22Rv1 (cell line): Measurements from ENCODE around the gene C1orf53.
"Not testable (repeated sequence)": the region's sequence is repeated elsewhere in the genome, so short reads cannot be mapped to it uniquely, and the experiment has no call there.

Experiments
- H3K27ac ChIP-seq: fragments of 450-650 bp; 2 replicates; pipeline ENCODE4 v1.5.1; 2017
- CTCF ChIP-seq: fragments of 450-650 bp; IDR thresholded peaks from 2 replicates; pipeline ENCODE4 v1.5.1; 2017; ENCODE audit warnings: mild to moderate bottlenecking
- ZFX ChIP-seq: fragments of 450-650 bp; IDR thresholded peaks from 2 replicates; pipeline ENCODE4 v1.6.1; 2017; ENCODE audit warnings: antibody characterized with exemption, borderline replicate concordance

Gene C1orf53

DNA sequence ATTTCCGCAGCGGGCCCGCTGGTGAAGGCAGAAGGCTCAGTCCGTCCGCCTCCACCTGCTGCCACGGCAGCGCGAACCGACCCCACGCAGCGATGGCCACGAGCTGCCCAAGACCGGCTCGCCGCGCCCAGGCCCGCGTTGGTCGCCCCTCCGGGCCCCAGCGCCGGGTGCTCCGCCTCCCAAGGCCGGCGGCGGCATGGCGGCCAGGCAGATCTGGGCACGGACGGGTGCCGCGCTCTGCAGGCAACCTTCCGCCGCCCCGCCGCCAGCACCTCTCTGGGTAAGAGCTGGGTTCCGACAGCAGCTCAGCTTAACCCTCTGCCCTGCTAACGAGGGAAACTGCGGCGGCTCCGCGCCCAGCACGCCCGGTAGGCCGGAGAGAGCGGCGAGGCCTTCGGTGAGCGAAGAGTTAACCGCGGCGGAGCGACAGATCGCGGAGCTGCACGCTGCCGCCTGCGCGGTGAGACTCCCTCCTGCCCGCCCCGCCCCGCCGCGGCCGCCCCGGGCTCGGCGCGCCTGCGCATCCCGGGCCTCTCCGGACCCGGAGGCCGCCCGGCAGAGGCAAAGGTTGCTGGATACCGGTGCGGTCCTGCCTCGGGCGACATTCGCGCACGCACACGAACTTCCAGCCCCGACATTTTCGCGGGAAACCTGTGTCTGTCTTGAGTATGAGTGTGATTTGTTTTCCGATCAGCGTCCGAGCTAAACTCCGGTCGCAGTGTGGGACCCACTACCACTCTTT, at the start of gene C1orf53:
Gene C1orf53 (plus strand): TSS at position 177 of the 742 bp plus-strand sequence. CDS start 20 bp downstream, at position 197.
- peak within 1 kb of the TSS; percentile 95 for H3K27ac ChIP-seq
- TF ChIP-seq CTCF (0 out of 2 replicates have a peak, but pooled peaks have one; percentile 14), ZFX (peak; percentile 83; the same call in 1 of the 2 replicates)

GRCh38 chr1:197855751-197856150, 46.7 kb upstream of the C1orf53 start:
- not testable (repeated sequence) for H3K27ac ChIP-seq

- TF ChIP-seq ZFX (no peak), CTCF (no peak)
- H3K27ac ChIP-seq: no peak overlapping the region
Measured at GRCh38 chr1:197857477-197857876, 45.0 kb upstream of the C1orf53 start.

DNA sequence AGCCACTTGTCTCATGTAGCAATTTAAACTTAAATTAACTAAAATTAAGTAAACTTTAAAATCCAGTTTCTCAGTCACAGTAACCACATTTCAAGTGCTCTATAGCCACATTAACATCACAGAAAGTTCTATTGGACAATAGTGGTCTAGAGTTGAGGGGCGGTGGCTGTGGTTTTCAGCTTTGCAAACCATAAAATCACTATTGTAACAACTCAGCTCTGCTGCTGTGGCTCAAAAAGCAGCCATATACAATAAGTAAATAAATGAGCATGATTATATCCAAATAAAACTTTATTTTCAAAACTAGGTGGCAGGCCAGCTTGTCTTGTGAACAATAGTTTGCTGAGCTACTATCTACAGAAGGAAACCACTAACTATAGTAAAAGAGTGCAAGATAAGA, 43.4 kb upstream of the C1orf53 start:
- TF ChIP-seq CTCF: no peak
- no peak for TF ChIP-seq ZFX
- no peak overlapping the region for H3K27ac ChIP-seq

DNA sequence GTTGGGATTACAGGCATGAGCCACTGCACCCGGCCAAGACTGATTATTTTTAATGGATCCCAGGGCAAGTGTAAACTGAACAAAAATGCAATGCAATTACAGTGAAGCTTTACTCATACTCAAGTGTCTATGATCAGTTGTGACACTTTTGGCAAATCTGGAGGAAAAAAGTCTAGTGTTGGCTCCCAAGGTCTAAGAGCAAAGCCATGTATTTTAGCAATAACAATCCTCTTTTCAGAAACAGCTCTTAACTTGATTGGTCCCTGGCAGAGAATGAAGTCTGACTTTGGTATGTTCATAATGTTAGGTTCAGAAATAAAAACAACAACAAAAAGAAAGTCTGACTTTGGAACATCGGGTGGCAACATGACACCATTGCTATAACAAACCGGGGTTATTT, 40.2 kb upstream of the C1orf53 start:
- no peak for TF ChIP-seq ZFX
- no peak for TF ChIP-seq CTCF
- no peak overlapping the region for H3K27ac ChIP-seq

- no peak overlapping the region for H3K27ac ChIP-seq
- TF ChIP-seq ZFX: no peak
- TF ChIP-seq CTCF: no peak
Measured at GRCh38 chr1:197862671-197863070, 39.8 kb upstream of the C1orf53 start.

GRCh38 chr1:197865809-197866208, 36.6 kb upstream of the C1orf53 start:
- TF ChIP-seq ZFX (no peak), CTCF (no peak)
- no peak overlapping the region for H3K27ac ChIP-seq
